GM19193 (cell line): ENCODE results near the gene ACTR6.
A peak's percentile ranks its signal among the peaks of the same experiment; 100 is the strongest.

Experiments used
- POLR2A ChIP-seq: IDR thresholded peaks from 4 replicates; pipeline ENCODE4 v1.6.1; 2011; ENCODE audit not compliant: insufficient read depth, insufficient read length; ENCODE audit errors: extremely low read depth

ACTR6 gene

DNA sequence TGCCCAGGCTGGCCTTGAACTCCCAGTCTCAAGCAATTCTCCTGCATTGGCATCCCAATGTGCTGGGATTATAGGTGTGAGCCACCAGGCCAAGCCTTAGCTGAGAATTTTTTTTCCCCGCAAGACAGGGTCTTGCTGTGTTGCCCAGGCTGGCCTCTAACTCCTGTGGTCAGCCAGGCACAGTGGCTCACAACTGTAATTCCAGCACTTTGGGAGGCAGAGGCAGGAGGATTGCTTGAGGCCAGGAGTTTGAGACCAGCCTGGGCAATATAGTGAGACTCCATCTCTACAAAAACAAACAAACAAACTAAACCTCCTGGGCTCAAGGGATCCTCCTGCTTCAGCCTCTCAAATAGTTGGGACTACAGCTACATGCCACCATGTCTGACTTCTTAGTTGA is 39.0 kb downstream of the ACTR6 start:
- no peak for TF ChIP-seq POLR2A

DNA sequence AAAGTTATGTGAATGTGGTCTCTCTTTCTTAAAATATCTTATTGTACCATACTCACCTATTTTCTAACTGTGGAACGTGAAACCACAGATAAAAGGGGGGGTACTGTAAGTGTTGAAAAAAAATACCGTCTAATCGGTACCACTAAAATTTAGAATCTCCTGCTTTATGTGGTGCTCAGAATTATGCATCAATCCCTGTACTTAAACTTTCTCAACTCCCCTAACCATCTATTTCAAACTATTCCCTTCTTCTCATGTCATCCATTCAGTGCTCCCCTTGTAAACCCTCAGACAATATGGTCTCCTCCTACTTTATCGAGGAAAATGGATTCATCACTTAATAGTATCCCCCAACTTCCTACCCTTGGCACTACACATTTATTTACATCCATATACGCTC is 42.5 kb downstream of the ACTR6 start:
- TF ChIP-seq POLR2A: no peak

DNA sequence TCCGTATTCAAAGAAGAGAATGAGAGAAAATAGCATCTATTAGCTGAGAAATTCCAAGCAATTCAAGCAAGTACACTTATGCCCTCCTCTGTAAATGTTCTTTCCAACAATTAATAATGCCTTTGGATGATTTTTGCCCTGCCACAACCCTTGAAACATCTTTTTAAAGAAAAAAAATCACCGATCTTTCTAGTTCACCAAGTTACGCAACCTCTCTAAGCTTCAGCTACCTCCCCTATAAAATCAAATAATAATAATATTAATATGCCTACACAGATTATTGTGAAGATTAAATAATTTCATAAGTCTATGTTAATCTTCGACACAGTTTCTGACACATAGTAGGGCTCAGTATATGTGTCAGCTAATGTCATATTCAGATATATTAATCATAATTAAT is 47.1 kb downstream of the ACTR6 start:
- no peak for TF ChIP-seq POLR2A

DNA sequence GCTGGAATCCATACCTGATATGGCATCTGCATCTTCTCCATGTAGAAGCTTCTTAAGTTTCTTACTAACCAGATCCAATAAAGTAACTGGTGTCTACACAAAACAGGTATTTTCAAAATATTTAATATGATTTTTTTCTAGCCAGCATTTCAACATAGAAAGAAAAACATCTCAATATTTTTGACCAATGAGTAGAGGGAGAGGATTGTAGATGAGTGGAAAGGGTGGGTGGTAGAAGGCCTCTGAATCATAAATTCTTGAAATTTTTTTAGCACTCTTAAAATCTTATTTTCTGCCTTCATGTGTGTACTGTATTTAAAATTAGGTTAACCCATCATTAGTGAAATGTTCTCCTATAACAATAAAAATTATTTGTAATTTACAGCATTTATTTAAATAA is 48.3 kb downstream of the ACTR6 start:
- TF ChIP-seq POLR2A: no peak

DNA sequence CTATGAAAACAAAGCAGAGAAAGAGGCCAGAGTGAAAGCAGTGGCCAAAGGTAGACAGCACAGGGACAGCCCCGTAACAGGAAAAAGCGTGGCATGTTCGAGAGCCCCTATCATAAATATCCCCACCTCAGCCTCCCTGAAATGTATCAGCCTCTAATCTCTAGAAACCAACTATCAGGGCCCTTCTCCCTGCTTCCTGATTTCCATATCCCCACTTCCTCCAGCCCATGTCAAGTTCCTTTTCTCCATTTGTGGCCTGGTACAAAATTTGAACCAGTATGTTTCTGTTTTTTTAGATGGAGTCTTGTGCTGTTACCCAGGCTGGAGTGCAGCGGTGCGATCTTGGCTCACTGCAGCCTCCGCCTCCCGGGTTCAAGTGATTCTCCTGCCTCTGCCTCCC is 49.3 kb downstream of the ACTR6 start:
- TF ChIP-seq POLR2A: no peak

DNA sequence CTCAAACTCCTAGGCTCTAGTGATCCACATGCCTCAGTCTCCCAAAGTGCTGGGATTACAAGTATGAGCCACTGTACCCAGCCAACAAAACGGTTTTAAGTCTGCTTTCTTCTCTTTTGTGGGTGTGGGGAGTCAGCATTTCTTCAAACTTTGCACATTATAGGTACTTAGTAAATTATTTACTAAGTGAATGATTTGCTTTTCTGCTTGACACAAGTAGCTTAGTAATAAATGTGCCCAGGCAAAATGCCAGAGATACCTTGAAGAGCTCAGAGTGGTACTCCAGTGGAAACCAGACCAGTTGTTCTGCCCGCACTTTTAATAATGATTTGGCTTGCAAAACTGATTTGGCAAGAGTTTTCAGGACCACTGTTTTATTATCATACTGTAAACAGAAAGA is 51.3 kb downstream of the ACTR6 start:
- no peak for TF ChIP-seq POLR2A

DNA sequence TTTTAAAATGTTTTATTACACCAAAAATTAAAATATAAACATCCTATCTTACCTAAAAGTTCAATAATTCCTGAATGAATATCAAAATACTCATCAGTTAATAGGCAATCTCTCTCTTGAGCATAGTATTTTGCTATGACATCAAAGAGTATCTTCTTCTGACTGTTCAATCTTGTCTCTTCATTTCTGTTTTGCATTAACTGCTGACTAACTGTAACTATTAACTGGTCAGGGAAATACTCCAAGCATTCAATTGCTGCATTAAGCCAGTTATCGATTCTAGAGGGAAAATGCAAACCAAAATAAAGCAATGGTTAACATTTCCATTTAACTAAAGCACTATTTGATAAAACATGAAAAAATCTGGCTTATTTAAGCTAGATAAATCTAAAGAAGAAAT is 52.8 kb downstream of the ACTR6 start:
- TF ChIP-seq POLR2A: no peak

DNA sequence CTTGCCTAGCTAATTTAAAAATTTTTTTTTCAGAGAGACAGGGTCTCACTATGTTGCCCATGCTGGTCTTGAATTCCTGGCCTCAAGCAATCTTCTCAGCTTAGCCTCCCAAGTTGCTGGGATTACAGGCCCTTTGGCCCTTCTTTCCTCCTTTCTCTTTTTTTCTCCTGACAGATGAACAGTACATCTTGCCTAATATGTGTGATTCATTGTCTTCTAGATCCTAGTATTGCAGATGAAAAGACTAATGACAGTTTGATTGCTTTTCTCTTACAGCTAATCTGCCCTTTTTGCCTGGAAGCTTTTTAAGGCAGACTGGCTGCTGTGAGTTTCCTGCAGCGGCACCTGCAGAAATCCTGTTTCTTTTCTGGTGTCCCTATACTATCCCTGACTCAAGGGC is 54.3 kb downstream of the ACTR6 start:
- TF ChIP-seq POLR2A: no peak

DNA sequence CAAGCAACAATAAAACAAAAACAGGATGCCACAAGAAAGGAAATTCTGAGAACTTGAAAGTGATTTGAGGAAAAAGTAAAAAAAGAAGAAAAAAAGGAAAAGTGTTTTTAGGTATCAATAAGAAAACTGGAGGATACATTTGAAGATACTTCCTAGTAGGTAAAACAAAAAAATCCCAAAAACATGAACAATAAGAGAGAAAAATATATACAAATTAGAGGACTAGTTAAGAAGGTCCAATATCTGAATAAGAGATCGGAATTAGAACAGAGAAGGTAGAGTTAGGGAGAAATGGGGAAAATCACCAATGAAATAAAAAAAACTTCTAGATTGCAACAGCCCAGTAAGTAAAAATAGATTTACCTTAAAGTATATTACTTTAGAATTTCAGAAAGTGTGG is 57.5 kb downstream of the ACTR6 start:
- no peak for TF ChIP-seq POLR2A

DNA sequence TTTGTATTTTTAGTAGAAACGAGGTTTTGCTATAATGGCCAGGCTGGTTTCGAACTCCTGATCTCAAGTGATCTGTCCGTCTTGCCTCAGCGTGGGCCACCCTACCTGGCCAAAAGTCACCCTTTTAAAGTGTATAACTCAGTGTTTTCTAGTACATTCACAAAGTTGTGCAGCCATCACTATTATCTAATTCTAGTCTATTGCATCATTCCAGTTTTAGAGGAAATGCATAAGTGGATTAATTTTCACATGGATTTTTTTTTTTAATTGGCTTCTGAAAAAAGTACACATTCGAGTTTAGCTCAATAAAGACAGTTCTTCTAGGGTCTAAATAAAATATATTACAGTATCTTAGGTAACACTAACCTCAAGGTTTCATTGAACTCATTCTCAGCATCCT is 62.5 kb downstream of the ACTR6 start:
- no peak for TF ChIP-seq POLR2A

DNA sequence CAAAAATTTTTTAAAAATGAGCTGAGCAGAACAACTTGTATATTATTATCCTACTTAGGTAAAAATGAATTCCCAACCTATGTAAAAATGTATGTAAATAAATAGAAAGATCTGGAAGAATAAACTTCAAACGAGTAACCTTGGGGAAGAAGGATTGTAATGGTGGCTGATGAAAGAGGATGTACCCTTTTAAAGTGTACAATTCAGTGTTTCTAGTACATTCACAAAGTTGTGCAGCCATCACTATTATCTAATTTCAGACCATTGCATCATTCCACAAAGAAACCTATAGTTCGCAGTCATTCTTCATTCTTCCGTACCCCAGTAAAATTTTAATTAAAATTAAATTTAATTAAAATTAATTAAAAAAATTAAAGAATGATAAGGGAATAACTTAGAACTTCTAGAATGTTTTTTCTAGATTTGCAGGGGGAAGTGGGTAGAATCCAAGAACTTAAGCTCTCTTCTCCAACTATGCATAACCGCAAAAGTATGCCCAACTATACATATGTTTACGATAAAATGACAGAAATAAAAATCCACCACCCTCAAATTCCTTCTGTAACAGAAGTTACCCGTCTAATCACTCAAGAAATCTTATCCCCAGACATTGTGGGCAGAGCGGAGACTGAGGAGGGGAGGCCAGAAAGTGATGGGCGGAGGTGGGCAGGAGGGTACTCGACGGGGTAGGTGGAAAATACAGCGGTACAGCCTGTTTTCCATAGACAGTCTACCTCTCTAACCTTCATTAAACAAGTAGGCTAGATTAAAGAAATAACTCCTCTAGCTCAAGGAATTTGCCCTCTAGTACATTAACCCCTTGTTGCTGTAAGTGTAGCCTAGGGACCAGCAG is 65.3 kb downstream of the ACTR6 start:
- no peak for TF ChIP-seq POLR2A

DNA sequence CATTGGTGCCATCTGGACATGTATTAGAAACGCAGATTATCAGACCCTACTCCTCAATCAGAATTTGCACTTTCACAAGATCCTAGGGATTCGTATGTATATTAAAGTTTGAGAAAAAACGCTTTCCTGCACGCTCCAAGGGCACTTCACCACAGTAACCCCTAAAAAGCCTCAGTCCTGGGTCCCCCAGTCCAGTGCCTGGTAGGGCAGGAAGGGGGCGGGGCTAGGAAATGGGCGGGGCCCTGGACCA is 65.9 kb downstream of the ACTR6 start:
- no peak for TF ChIP-seq POLR2A

DNA sequence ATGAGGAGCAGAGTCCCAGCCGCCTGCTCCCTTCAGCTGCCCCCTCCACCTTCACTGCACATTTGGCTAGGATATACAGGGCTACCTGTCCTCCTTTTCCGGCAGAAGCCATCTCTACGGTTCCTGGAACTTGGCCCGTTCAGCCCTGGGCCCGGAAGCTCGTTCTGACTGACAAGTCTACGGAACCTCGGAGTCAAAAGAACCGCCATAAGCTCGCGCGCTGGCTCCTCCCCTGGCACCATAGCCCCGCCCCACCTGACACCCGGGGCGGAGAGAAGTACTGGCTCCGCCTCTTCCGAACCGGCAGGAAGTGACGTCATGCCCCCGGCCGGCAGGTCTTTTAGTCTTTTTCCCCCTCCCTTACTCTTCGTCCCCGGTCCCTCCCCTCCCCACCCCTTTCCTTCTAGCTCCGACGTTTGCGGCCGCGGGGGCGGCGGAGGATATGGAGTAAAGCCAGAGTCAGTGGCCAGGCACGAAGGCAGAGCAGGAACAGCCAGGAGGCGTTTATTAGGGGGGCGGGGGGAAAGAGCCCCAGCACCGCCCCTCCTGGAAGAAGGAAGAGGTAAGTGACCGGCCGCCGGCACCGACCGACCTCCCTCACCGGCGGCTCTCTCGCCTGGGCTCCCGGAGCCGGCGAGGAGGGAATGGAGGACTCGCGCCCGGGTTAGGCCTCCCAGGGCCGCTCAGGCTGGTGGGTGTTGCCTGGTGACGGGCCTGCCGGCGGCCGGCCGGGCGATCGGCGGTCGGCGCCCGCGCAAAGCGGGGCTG is 66.4 kb downstream of the ACTR6 start, which contains the start of the genes DEPDC4 and SCYL2:
TSS of gene DEPDC4 (minus strand) at position 245 of the 768 bp plus-strand sequence. CDS start at position 242, 3 bp downstream.
TSS of gene SCYL2 (plus strand) at position 343 of the 768 bp plus-strand sequence. CDS start 15,794 bp downstream, outside the sequence.
- TF ChIP-seq POLR2A: peak; percentile 63

DNA sequence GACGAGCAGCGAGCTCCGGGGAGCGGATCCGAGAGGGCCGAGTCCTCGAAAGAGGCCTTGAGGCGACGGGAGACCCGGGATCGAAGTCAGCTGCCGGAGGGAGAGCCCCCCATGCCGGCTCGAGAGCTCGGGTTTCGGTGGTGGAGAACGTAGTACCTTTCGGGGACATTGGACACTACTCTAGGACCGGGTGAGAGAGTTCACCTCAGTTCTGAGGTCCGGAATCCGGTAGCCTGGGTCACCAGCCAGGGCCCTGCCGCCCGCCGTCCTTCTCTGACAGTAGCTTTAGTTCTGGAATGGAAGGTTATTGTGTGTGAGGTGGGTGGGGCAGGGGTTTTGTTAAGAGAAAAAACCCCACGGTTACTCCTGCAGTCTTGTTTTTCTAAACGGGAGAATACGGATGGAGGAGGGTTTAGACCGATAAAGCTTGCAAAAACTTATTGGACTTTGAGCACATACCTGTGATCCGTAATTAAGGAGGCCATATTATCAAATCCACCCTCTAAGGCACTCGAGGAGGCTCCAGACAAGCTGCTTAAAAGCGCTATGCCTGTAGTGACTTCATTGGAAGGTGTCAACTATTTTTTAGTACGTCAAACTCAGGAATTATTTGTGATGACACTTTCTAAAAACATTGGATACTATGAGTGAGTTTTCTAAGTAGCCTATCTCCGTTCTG is 67.1 kb downstream of the ACTR6 start:
- TF ChIP-seq POLR2A: no peak

DNA sequence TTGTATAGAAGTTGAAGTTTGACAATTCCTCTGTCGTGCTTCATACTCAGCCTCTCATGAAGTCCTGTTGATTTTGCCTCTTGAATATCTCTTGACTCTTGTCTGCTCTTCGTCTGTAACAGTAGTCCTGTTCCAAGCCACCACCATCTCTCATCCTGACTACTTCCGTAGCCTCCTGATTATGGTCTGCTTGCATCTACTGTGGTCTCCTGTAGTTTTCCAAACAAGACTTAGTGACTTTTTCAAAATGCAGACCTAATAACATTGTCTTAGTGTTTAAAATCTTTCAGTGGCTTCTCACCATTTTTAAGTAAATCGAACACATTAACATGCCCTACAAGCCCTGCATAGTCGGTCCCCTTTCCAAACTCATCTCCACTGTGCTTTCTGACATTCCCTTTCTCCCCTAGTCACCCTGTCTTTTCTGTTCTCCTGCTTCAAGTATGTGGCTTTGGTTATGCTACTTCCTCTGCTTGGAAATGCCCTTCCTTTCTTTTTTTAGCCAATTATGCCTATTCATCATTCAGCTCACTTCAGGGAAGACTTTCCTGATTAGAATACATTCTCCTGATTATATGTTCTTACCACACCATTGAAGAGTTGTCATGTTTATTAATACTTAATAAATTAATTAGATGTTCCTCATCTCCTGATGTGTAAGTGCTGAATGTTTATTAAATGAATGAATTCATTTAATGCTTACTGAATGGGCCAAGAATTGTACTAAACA is 68.4 kb downstream of the ACTR6 start:
- TF ChIP-seq POLR2A: no peak

DNA sequence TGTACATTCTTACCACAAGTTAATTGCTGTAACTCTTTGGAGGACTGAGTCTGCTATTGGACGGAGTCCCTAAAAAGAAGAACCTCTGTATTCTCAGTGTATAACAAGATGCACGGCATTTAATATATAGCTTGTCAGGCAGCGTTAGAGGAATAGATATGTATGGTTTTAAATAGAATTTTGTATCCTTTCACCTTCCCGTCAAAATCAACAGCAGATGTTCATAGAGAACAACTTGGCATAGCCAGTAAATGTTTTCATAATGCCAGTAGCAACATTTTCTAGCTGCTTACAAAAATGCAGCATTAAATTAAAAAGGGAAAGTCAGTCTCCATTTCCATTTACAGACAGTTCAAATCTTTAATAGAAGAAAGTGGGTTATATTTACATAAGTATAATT is 73.2 kb downstream of the ACTR6 start:
- no peak for TF ChIP-seq POLR2A
